H1 (cell line): ENCODE data around the gene TTC23. TPM values are rescaled to one million over a fixed set of nuclear protein-coding genes. Genes with fewer than 3 reads are reported as not detected.
A peak's percentile ranks its signal among the peaks of the same experiment; 100 is the strongest.

Source experiments
- CTCF ChIA-PET: fragments of 300-600 bp; sonication (Branson Sonifier 250); formaldehyde crosslinking; loops from one replicate; lab custom pipeline; 2021; ENCODE audit not compliant: partially characterized antibody; lab: Charles Lee
- POLR2A ChIA-PET: fragments of 300-600 bp; sonication (Branson Sonifier 250); formaldehyde crosslinking; loops from one replicate; lab custom pipeline; 2021; ENCODE audit warnings: inconsistent platforms; ENCODE audit not compliant: partially characterized antibody; lab: Charles Lee
- DNase-seq, 2 experiments: peaks; one replicate each; pipeline versions ENCODE4 v3.0.0 to v3.0.0-alpha.2; 2010 to 2022; ENCODE audit warnings: low spot score in 2 of 2, low read depth in 1 of 2, mixed read lengths in 1 of 2
- FAIRE-seq: peaks from 2 replicates; lab custom pipeline; 2011; peaks lifted over from hg19 to GRCh38; lab: Jason Lieb, UNC
- H2AFZ ChIP-seq: 2 replicates; pipeline ENCODE4 v1.8.1; 2012; ENCODE audit warnings: low read length, inconsistent platforms
- H2AK5ac ChIP-seq: 2 replicates; pipeline ENCODE4 v1.6.1; 2013; ENCODE audit warnings: low read depth, low read length
- H2BK120ac ChIP-seq: replicated peaks from 2 replicates; pipeline ENCODE3; 2013; ENCODE audit warnings: low read depth, low read length, inconsistent platforms
- H2BK12ac ChIP-seq: 2 replicates; pipeline ENCODE4 v1.6.1; 2013; ENCODE audit warnings: low read depth, low read length
- H2BK15ac ChIP-seq: 2 replicates; pipeline ENCODE4 v1.6.1; 2013; ENCODE audit warnings: low read length
- H2BK20ac ChIP-seq: 2 replicates; pipeline ENCODE4 v1.6.1; 2013; ENCODE audit warnings: low read length
- H2BK5ac ChIP-seq: 2 replicates; pipeline ENCODE4 v1.6.1; 2013; ENCODE audit warnings: low read depth, low read length
- H3K14ac ChIP-seq: 2 replicates; pipeline ENCODE4 v1.6.1; 2013; ENCODE audit warnings: inconsistent platforms; ENCODE audit not compliant: insufficient read length
- H3K18ac ChIP-seq: 2 replicates; pipeline ENCODE4 v1.6.1; 2013; ENCODE audit warnings: low read length; ENCODE audit errors: extremely low read depth
- H3K23ac ChIP-seq: 2 replicates; pipeline ENCODE4 v1.6.1; 2013; ENCODE audit warnings: inconsistent platforms; ENCODE audit not compliant: insufficient read length
- H3K23me2 ChIP-seq: 2 replicates; pipeline ENCODE4 v1.6.1; 2013; ENCODE audit warnings: low read depth, low read length
- H3K27ac ChIP-seq: 2 replicates; pipeline ENCODE4 v1.6.1; 2011; ENCODE audit warnings: low read depth, low read length, inconsistent platforms
- H3K27me3 ChIP-seq, 4 experiments: replicated peaks in 1 of 4; 1 replicate in 1 of 4; 2 replicates in 3 of 4; pipeline versions ENCODE4 v1.6.1 to v1.8.1; 2011 to 2013; ENCODE audit warnings: low read length in 3 of 4, mild to moderate bottlenecking in 3 of 4, inconsistent platforms in 2 of 4, mixed read lengths in 2 of 4, moderate library complexity in 1 of 4; ENCODE audit not compliant: control insufficient read depth in 3 of 4, insufficient read depth in 3 of 4; ENCODE audit errors: extremely low read depth in 1 of 4
- H3K36me3 ChIP-seq, 4 experiments: 2 replicates each; pipeline versions ENCODE4 v1.6.1 to v1.8.1; 2011 to 2013; ENCODE audit warnings: mild to moderate bottlenecking in 4 of 4, low read length in 3 of 4, moderate library complexity in 2 of 4, control low read depth in 1 of 4, inconsistent platforms in 1 of 4; ENCODE audit not compliant: insufficient read depth in 4 of 4, control insufficient read depth in 2 of 4
- H3K4ac ChIP-seq: replicated peaks from 2 replicates; pipeline ENCODE3; 2013; ENCODE audit warnings: low read length, low read depth, mixed read lengths, inconsistent platforms; ENCODE audit not compliant: insufficient read length
- H3K4me1 ChIP-seq, 4 experiments: replicated peaks in 1 of 4; 1 replicate in 1 of 4; 2 replicates in 3 of 4; pipeline versions ENCODE4 v1.6.1 to v1.8.1; 2011 to 2013; ENCODE audit warnings: low read length in 3 of 4, inconsistent platforms in 2 of 4, mixed read lengths in 1 of 4; ENCODE audit not compliant: insufficient read depth in 4 of 4, control insufficient read depth in 3 of 4
- H3K4me2 ChIP-seq, 2 experiments: 2 replicates each; pipeline versions ENCODE4 v1.6.1 to v1.8.1; 2011 to 2013; ENCODE audit warnings: low read depth in 2 of 2, low read length in 2 of 2, control low read depth in 1 of 2, inconsistent platforms in 1 of 2, mild to moderate bottlenecking in 1 of 2; ENCODE audit not compliant: insufficient read depth in 1 of 2
- H3K4me3 ChIP-seq, 4 experiments: fragments of 200-600, 300-600 bp in 1 of 4; sonication (generic), shearing (Covaris generic), sonication (Bioruptor Twin) in 1 of 4; 2 replicates each; pipeline versions ENCODE4 v1.5.1 to v1.8.1; 2011 to 2016; ENCODE audit warnings: low read length in 4 of 4, low read depth in 3 of 4, control low read depth in 2 of 4, inconsistent platforms in 2 of 4, mild to moderate bottlenecking in 2 of 4, mixed read lengths in 1 of 4, moderate library complexity in 1 of 4; ENCODE audit not compliant: insufficient read depth in 2 of 4; ENCODE audit errors: extremely low read depth in 1 of 4
- H3K56ac ChIP-seq: replicated peaks from 2 replicates; pipeline ENCODE3; 2013; ENCODE audit warnings: low read depth, mild to moderate bottlenecking, mixed read lengths, low read length, inconsistent platforms; ENCODE audit not compliant: insufficient read length
- H3K79me1 ChIP-seq: 2 replicates; pipeline ENCODE4 v1.6.1; 2013; ENCODE audit warnings: low read depth, low read length, control low read depth
- H3K79me2 ChIP-seq, 2 experiments: 2 replicates each; pipeline versions ENCODE4 v1.6.1 to v1.8.1; 2012 to 2013; ENCODE audit warnings: low read length in 2 of 2, mild to moderate bottlenecking in 2 of 2, inconsistent platforms in 1 of 2; ENCODE audit not compliant: insufficient read depth in 2 of 2, control insufficient read depth in 1 of 2
- H3K9ac ChIP-seq, 4 experiments: replicated peaks in 1 of 4; 1 replicate in 1 of 4; 2 replicates in 3 of 4; pipeline versions ENCODE4 v1.6.1 to v1.8.1; 2011 to 2013; ENCODE audit warnings: low read depth in 3 of 4, low read length in 3 of 4, control low read depth in 2 of 4, mild to moderate bottlenecking in 2 of 4, moderate library complexity in 2 of 4, inconsistent platforms in 1 of 4; ENCODE audit errors: extremely low read depth in 1 of 4
- H3K9me3 ChIP-seq, 2 experiments: 2 replicates each; pipeline versions ENCODE4 v1.6.1 to v1.8.1; 2012 to 2013; ENCODE audit warnings: mild to moderate bottlenecking in 2 of 2, moderate library complexity in 2 of 2, control low read depth in 1 of 2, inconsistent platforms in 1 of 2, low read depth in 1 of 2, low read length in 1 of 2, mixed read lengths in 1 of 2; ENCODE audit not compliant: insufficient read depth in 2 of 2
- H4K20me1 ChIP-seq, 2 experiments: replicated peaks in 1 of 2; 2 replicates each; pipeline versions ENCODE3 to v1.8.1; 2011 to 2013; ENCODE audit warnings: inconsistent platforms in 2 of 2, low read length in 2 of 2, mild to moderate bottlenecking in 1 of 2; ENCODE audit not compliant: insufficient read depth in 2 of 2, control insufficient read depth in 1 of 2
- H4K5ac ChIP-seq: 2 replicates; pipeline ENCODE4 v1.6.1; 2013; ENCODE audit warnings: low read length, low read depth, mixed read lengths, inconsistent platforms; ENCODE audit not compliant: insufficient read length
- H4K8ac ChIP-seq: 2 replicates; pipeline ENCODE4 v1.8.0; 2013; ENCODE audit warnings: mild to moderate bottlenecking, moderate library complexity, low read length, inconsistent platforms; ENCODE audit not compliant: insufficient read depth; ENCODE audit errors: extremely low read depth
- H4K91ac ChIP-seq: replicated peaks from 2 replicates; pipeline ENCODE3; 2013; ENCODE audit warnings: low read length, mixed read lengths, inconsistent platforms; ENCODE audit not compliant: insufficient read length
- BACH1 ChIP-seq: IDR thresholded peaks from 2 replicates; pipeline ENCODE4 v1.6.1; 2012; ENCODE audit warnings: low read length, improper control_type of control experiment
- SIRT6 ChIP-seq: IDR thresholded peaks from one replicate; pipeline ENCODE4 v1.7.1; 2012; ENCODE audit warnings: low read length, inconsistent platforms
- SUZ12 ChIP-seq: fragments of 200-600 bp; sonication (generic); IDR thresholded peaks from 2 replicates; pipeline ENCODE4 v1.6.1; 2012; ENCODE audit warnings: mild to moderate bottlenecking, inconsistent platforms, low read length, moderate library complexity, mixed read lengths
- WGBS, 2 experiments: shearing (Covaris generic) in 1 of 2; methylation state at CpG; one replicate each; pipeline versions ENCODE4 v1.1.6 to v1.1.7; 2013 to 2015; ENCODE audit warnings: low lambda C conversion rate in 2 of 2, mixed read lengths in 2 of 2, inconsistent platforms in 1 of 2, low coverage in 1 of 2, missing lambda C conversion rate in 1 of 2; ENCODE audit not compliant: insufficient replicate concordance in 2 of 2, insufficient coverage in 1 of 2, insufficient read length in 1 of 2; ENCODE audit errors: extremely low coverage in 1 of 2, missing lambda C conversion rate in 1 of 2; 5-methylcytosine and 5-hydroxymethylcytosine counted together
- polyA plus RNA-seq, 7 experiments: library from polyadenylated mRNA; depleted of rRNA in 3 of 7; stranded (reverse) in 5 of 7; unstranded in 2 of 7; fragments of >200 nt in 5 of 7; fragments of 200-250 nt in 2 of 7; gene quantifications; 1 replicate in 5 of 7; 2 replicates in 1 of 7; 4 replicates in 1 of 7; pipeline versions ENCODE4 v1.2.1 to v1.2.3, GENCODE V29; 2011 to 2013; ENCODE audit warnings: missing spikeins in 2 of 7, mixed read lengths in 2 of 7
- total RNA-seq: library from RNA; stranded (reverse); fragmentation: NEBNext Ultra II Directional; extraction: Animal tissue kit (Norgen Biotek cat#: 25700); gene quantifications from 2 replicates; pipeline ENCODE4 v1.2.1, GENCODE V29; 2021

The TTC23 gene
- total and polyA plus RNA-seq, 2 of the 8 experiments (the other 6 are each of a cell fraction or from before 2014, with no cell fraction given) = 4.8 to 23.0 TPM

DNA sequence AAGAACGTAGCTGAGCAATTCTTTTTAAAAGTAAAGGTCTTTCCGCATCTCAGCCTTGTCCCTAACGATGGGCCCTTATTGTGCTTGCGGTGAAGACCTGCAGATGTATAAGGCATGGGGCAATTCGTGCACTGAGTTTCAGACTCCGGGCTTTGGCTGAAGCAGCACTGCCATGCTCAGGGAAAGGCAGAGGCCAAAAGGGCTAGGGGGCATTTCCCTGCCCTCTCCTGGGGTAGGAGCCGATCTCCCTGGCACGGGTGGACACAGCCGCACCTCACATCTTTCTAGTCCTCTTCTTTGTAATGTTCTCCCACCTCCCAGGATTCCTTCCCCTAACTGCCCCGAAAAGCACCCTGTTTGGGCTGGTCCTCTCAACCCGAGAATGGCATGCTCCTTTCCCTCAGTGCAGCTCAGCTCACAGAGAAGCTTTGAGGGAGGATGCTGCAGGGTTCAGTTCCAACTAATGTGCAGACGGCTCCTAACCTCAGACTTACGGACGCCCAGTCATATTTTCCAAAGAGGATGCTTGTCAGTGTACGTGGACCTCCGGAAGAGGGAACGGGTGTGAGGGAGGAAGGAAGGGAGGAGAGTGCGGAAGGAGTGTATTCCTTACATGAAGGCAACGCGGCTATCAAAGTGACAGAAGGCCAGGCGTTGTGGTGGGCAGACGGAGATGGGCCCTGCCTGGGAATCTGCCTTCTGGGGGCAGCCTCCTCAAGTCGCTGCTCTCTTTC lies 83.3 kb downstream of the TTC23 start:
- Histone ChIP-seq H3K36me3 (peaks cover 0 to 2% (median 0%) of the 10 kb centered on the region in 4 experiments; a peak in 4 of 8 replicates), H4K8ac (no peak overlapping the region), H3K27ac (no peak overlapping the region; the same call in 1 of the 2 replicates), H3K79me1 (no peaks in the 10 kb centered on the region), H4K91ac (no peak overlapping the region), H2AK5ac (no peak overlapping the region), H2BK20ac (no peak overlapping the region), H2BK5ac (no peak overlapping the region), H2BK12ac (no peak overlapping the region), H3K4ac (no peak overlapping the region), H3K56ac (no peak overlapping the region), H3K27me3 (no peaks in the 10 kb centered on the region), H3K23me2 (no peaks in the 10 kb centered on the region), H3K79me2 (no peaks in the 10 kb centered on the region), H3K9me3 (no peaks in the 10 kb centered on the region), H3K4me2 (no peak overlapping the region), H3K4me3 (no peak overlapping the region), H3K9ac (no peak overlapping the region), H2AFZ (no peak overlapping the region), H3K14ac (no peak overlapping the region), H3K4me1 (no peaks in the 10 kb centered on the region), H4K20me1 (no peaks in the 10 kb centered on the region), H3K23ac (no peak overlapping the region), H4K5ac (no peak overlapping the region), H2BK120ac (no peak overlapping the region), H2BK15ac (no peak overlapping the region), H3K18ac (no peak overlapping the region)
- 83% methylated on average over 23 of the region's 23 CpGs; no CpG with 5 or more reads in 1 of the 2 experiments for WGBS, 2 experiments
- ChIA-PET POLR2A (no interaction called here), CTCF (no interaction called here)
- DNase-seq = peak in 1 of 2 experiments; percentile 34
- TF ChIP-seq SUZ12 (no peak), BACH1 (no peak), SIRT6 (no peak)
- no peak for FAIRE-seq
